DOHH2 (cell line): ENCODE data around the gene SLC27A6.

Experiments
- EZH2phosphoT487 ChIP-seq: fragments of 200-600 bp; sonication (generic); IDR thresholded peaks from 2 replicates; pipeline ENCODE4 v1.6.1; 2017; ENCODE audit warnings: borderline replicate concordance, mild to moderate bottlenecking, antibody characterized with exemption, low read length, moderate library complexity, mixed read lengths
- TF ChIP-seq, protein P1 (sequence below): fragments of 200-600 bp; sonication (generic); IDR thresholded peaks from one replicate; pipeline ENCODE4 v1.5.1; 2014; ENCODE audit warnings: antibody characterized with exemption, mild to moderate bottlenecking, low read depth, low read length; ENCODE audit not compliant: poor library complexity, severe bottlenecking

DNA sequence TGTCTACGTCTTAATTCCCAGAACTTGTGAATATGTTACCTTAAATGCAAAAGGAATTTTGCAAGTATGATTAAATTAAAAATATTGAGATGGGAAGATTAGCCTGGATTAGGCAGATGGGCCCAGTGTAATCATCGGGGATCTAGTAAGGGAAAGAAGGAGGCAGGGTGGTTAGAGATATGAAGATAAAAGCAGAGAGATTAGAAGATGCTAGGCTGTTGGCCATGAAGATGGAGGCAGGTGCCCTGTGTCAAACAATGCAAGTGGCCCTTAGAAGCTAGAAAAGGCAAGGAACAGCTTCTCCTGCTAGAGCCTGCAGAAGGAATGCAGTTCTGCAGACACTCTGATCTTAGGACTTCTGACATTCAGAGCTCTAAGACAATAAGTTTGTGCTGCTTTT is 100.4 kb downstream of the SLC27A6 start:
- TF ChIP-seq EZH2phosphoT487 = no peak
- TF ChIP-seq, protein P1, sequence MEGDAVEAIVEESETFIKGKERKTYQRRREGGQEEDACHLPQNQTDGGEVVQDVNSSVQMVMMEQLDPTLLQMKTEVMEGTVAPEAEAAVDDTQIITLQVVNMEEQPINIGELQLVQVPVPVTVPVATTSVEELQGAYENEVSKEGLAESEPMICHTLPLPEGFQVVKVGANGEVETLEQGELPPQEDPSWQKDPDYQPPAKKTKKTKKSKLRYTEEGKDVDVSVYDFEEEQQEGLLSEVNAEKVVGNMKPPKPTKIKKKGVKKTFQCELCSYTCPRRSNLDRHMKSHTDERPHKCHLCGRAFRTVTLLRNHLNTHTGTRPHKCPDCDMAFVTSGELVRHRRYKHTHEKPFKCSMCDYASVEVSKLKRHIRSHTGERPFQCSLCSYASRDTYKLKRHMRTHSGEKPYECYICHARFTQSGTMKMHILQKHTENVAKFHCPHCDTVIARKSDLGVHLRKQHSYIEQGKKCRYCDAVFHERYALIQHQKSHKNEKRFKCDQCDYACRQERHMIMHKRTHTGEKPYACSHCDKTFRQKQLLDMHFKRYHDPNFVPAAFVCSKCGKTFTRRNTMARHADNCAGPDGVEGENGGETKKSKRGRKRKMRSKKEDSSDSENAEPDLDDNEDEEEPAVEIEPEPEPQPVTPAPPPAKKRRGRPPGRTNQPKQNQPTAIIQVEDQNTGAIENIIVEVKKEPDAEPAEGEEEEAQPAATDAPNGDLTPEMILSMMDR = no peak
